Measurements from ENCODE around the gene NUDCD3.

The NUDCD3 gene

GRCh38 chr7:44380831-44381493 lies 109.5 kb downstream of the NUDCD3 start:
- no peak for DNase-seq

- DNase-seq, result no peak
Observed at GRCh38 chr7:44380189-44380830, 110.1 kb downstream of the NUDCD3 start.

- no peak for DNase-seq
Observed at GRCh38 chr7:44379366-44380188, 110.9 kb downstream of the NUDCD3 start.

- no peak for DNase-seq
Observed at GRCh38 chr7:44378744-44379143, 111.7 kb downstream of the NUDCD3 start.

- DNase-seq, result no peak
Observed at GRCh38 chr7:44377681-44378421, 112.6 kb downstream of the NUDCD3 start.

- no peak for DNase-seq
Observed at GRCh38 chr7:44377134-44377463, 113.4 kb downstream of the NUDCD3 start.

GRCh38 chr7:44376429-44377133 lies 113.9 kb downstream of the NUDCD3 start:
- no peak for DNase-seq

- no peak for DNase-seq
Observed at GRCh38 chr7:44375926-44376342, 114.5 kb downstream of the NUDCD3 start.

- no peak for DNase-seq
Observed at GRCh38 chr7:44375236-44375699, 115.2 kb downstream of the NUDCD3 start.

GRCh38 chr7:44374007-44374763 lies 116.3 kb downstream of the NUDCD3 start:
- no peak for DNase-seq

GRCh38 chr7:44373418-44373740 lies 117.1 kb downstream of the NUDCD3 start:
- no peak for DNase-seq

- DNase-seq, result no peak
Observed at GRCh38 chr7:44372560-44373417, 117.7 kb downstream of the NUDCD3 start.

- no peak for DNase-seq
Observed at GRCh38 chr7:44368885-44369284, 121.6 kb downstream of the NUDCD3 start.

- DNase-seq, result no peak
Observed at GRCh38 chr7:44368455-44368854, 122.0 kb downstream of the NUDCD3 start.

- DNase-seq, result no peak
Observed at GRCh38 chr7:44367475-44368043, 122.9 kb downstream of the NUDCD3 start.

GRCh38 chr7:44366986-44367385 lies 123.5 kb downstream of the NUDCD3 start:
- DNase-seq, result no peak

GRCh38 chr7:44353668-44354067 lies 136.8 kb downstream of the NUDCD3 start:
- no peak for DNase-seq

GRCh38 chr7:44348851-44349781 lies 141.3 kb downstream of the NUDCD3 start:
- DNase-seq, result no peak

- no peak for DNase-seq
Observed at GRCh38 chr7:44348300-44348699, 142.2 kb downstream of the NUDCD3 start.

Measured in central memory CD4-positive, alpha-beta T cell (primary cell).